Ascending aorta (tissue), 2 donors: ENCODE results near the gene MLLT3. TPM values are rescaled to one million over a fixed set of nuclear protein-coding genes. Genes with fewer than 3 reads are reported as not detected.

Experiments
- DNase-seq, 2 donors: peaks; one replicate each; pipeline ENCODE4 v3.0.0-alpha.2; 2019; ENCODE audit warnings: low spot score in 2 of 2
- H3K27ac ChIP-seq, 2 donors: fragments of 200-600 bp; sonication (generic); one replicate each; pipeline ENCODE4 v1.5.1; 2016 to 2017; ENCODE audit warnings: mild to moderate bottlenecking in 1 of 2
- H3K27me3 ChIP-seq: fragments of 200-600 bp; sonication (generic); one replicate; pipeline ENCODE4 v1.5.1; 2017
- H3K36me3 ChIP-seq, 2 donors: fragments of 200-600 bp; sonication (generic); one replicate each; pipeline ENCODE4 v1.5.1; 2016
- H3K4me1 ChIP-seq, 2 donors: fragments of 200-600 bp; sonication (generic); one replicate each; pipeline ENCODE4 v1.5.1; 2016 to 2017; ENCODE audit warnings: mild to moderate bottlenecking in 1 of 2
- H3K4me3 ChIP-seq, 2 donors: fragments of 200-600 bp; sonication (generic); one replicate each; pipeline ENCODE4 v1.5.1; 2016 to 2017; ENCODE audit warnings: mild to moderate bottlenecking in 1 of 2
- H3K9me3 ChIP-seq, 2 donors: fragments of 200-600 bp; sonication (generic); one replicate each; pipeline ENCODE4 v1.5.1; 2016
- CTCF ChIP-seq, 3 experiments: fragments of 200-600 bp in 2 of 3; fragments of 450-650 bp in 1 of 3; sonication (generic) in 2 of 3; IDR thresholded peaks; one replicate each; pipeline ENCODE4 v1.5.1; 2016 to 2019; ENCODE audit warnings: antibody characterized with exemption in 3 of 3, mild to moderate bottlenecking in 1 of 3, moderate library complexity in 1 of 3
- intact Hi-C: fragments of 100-400 bp; cut with DNase I; formaldehyde crosslinking; loops from one replicate; pipeline ENCODE4 v1.15.1; 2023
- total RNA-seq: library from RNA; depleted of rRNA; stranded (reverse); fragments of >200 nt; gene quantifications from one replicate; pipeline ENCODE4 v1.1.0, GENCODE V29; 2016

MLLT3 gene
- total RNA-seq, 1 donor from 2014 or later, result 16.8 TPM

GRCh38 chr9:20437476-20437875, 184.8 kb downstream of the MLLT3 start:
- Histone ChIP-seq H3K9me3 (no peaks in the 10 kb centered on the region), H3K27me3 (no peaks in the 10 kb centered on the region), H3K4me1 (peaks cover 0 to 5% of the 10 kb centered on the region in 2 donors), H3K4me3 (no peak overlapping the region), H3K27ac (peak overlapping the region in 1 of 2 donors; percentile 30), H3K36me3 (no peaks in the 10 kb centered on the region)
- intact Hi-C loops, result loop anchor here (10.0 kb wide), 1 partner anchor 83 kb away; no protein-coding TSS in a partner anchor
- TF ChIP-seq CTCF (IDR thresholded peaks at IDR 0.05), result no peak
- no peak for DNase-seq

DNA sequence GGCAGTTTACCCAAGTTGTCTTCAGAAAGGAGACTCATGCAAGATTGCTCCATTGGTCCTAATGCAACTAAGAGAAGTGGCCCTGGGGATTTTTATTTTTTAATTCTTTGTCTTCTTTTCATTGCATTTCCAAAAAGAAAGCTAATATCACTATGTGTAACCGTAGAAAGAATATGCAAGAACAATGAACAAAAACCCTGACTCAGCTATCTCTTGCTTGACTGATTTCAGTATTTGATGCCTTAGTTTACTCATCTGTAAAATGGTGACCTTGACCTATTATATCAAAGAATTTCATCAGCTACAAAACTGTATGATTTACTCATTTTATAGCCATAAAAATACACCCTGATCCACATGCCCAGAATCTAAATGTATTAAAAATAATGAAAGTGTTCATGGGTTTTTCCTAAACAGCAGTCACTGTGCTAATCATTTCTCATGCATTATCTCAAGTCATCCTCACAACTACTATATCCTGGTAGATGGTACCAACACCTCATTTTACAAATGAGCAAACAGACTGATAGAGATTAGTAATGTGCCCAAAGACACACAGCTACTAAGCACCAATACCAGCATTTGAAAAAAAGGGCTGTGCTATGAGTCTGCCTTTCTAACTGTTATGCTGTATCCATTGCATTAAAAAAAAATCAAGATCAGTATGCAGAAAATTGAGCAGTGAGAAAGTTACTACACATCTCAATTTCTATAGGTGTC, 185.7 kb downstream of the MLLT3 start:
- H3K9me3 ChIP-seq, result no peaks in the 10 kb centered on the region
- no peaks in the 10 kb centered on the region for H3K36me3 ChIP-seq
- no peaks in the 10 kb centered on the region for H3K27me3 ChIP-seq
- intact Hi-C loops, result loop anchor here (10.0 kb wide), 1 partner anchor 82 kb away; no protein-coding TSS in a partner anchor
- peaks cover 0 to 5% of the 10 kb centered on the region in 2 donors for H3K4me1 ChIP-seq
- H3K4me3 ChIP-seq, result no peak overlapping the region
- no peak overlapping the region for H3K27ac ChIP-seq
- TF ChIP-seq CTCF (IDR thresholded peaks at IDR 0.05), result no peak
- DNase-seq, result no peak

DNA sequence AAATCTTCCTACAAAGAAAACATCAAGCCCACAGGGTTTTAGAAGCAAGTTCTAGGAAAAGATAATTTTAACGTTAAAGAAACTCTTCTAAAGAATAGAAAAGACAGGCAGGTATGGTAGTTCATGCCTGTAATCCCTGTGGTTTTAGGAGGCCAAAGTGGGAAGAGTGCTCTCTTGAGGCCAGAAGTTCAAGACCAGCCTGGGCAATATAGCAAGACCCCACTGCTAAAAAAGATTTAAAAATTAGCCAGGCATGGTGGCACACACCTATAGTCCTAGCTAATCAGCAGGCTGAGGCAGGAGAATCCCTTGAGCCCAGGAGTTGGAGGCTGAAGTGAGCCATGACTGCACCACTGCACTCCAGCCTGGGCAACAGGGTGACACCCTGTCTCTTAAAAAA, 193.3 kb downstream of the MLLT3 start:
- TF ChIP-seq CTCF (IDR thresholded peaks at IDR 0.05), result no peak
- H3K27me3 ChIP-seq, result no peaks in the 10 kb centered on the region
- no peaks in the 10 kb centered on the region for H3K4me1 ChIP-seq
- no peak overlapping the region for H3K27ac ChIP-seq
- no peaks in the 10 kb centered on the region for H3K36me3 ChIP-seq
- no peak overlapping the region for H3K4me3 ChIP-seq
- no peaks in the 10 kb centered on the region for H3K9me3 ChIP-seq
- DNase-seq, result no peak
- intact Hi-C loops, result no loop called here

DNA sequence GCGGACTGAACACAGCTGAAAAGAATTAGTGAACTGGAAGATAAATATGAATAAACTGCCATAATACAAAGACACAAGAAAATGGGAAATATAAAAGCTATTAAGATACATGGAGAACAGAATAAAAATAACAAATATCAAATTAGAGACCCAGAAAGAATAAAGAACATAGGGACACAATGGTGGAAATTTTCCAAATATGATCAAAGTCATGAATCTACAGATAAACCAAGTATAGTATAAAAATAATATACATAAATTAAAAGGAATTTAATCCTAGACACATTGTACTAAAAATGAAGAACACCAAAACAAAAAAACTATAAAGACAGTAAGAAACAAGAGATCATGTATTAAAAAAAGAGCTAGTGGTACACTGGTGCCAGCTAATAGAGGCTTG, 194.9 kb downstream of the MLLT3 start:
- Histone ChIP-seq H3K36me3 (no peaks in the 10 kb centered on the region), H3K9me3 (no peaks in the 10 kb centered on the region), H3K4me3 (no peak overlapping the region), H3K27me3 (no peaks in the 10 kb centered on the region), H3K27ac (no peak overlapping the region), H3K4me1 (no peaks in the 10 kb centered on the region)
- intact Hi-C loops, result no loop called here
- DNase-seq, result no peak
- TF ChIP-seq CTCF (IDR thresholded peaks at IDR 0.05), result no peak

GRCh38 chr9:20426019-20426418, 196.3 kb downstream of the MLLT3 start:
- H3K36me3 ChIP-seq, result no peaks in the 10 kb centered on the region
- TF ChIP-seq CTCF (IDR thresholded peaks at IDR 0.05), result no peak
- no peaks in the 10 kb centered on the region for H3K9me3 ChIP-seq
- no peak for DNase-seq
- no peaks in the 10 kb centered on the region for H3K27me3 ChIP-seq
- no peak overlapping the region for H3K27ac ChIP-seq
- no peak overlapping the region for H3K4me3 ChIP-seq
- H3K4me1 ChIP-seq, result no peaks in the 10 kb centered on the region
- intact Hi-C loops, result no loop called here
